GM10266 (cell line): ENCODE data around the gene TMEM63A.
A peak's percentile ranks its signal among the peaks of the same experiment; 100 is the strongest.

Source experiments
- DNase-seq: peaks from one replicate; pipeline ENCODE4 v3.0.0; 2012; ENCODE audit errors: extremely low spot score
- CTCF ChIP-seq: IDR thresholded peaks from 2 replicates; pipeline ENCODE4 v1.5.1; 2012; ENCODE audit warnings: mild to moderate bottlenecking, low read depth; ENCODE audit not compliant: control insufficient read depth, insufficient read depth; ENCODE audit errors: missing control alignments

Gene TMEM63A

GRCh38 chr1:225917101-225917500, 34.9 kb upstream of the TMEM63A start:
- no peak for TF ChIP-seq CTCF
- no peak for DNase-seq

GRCh38 chr1:225915538-225915991, 33.4 kb upstream of the TMEM63A start:
- TF ChIP-seq CTCF, result no peak
- no peak for DNase-seq

DNA sequence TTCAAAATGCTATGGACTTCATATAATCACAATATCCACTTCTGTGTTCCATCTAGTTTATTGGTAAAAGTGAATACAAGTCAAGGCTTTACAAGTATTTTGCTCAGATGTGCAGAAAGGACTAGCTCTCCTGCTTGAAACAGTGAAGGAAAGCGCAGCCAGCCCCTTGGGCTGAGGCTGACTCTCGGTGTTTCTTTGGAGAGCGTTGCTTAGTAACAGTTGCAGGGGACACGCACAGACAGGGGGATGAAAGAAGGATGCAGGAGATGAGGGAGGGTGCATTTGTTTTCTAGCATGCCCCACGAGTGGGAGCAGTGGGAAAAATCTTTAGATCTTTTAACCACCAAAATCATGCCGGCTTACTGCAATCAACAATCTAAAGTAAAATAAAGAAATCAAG, 32.8 kb upstream of the TMEM63A start:
- no peak for DNase-seq
- no peak for TF ChIP-seq CTCF

DNA sequence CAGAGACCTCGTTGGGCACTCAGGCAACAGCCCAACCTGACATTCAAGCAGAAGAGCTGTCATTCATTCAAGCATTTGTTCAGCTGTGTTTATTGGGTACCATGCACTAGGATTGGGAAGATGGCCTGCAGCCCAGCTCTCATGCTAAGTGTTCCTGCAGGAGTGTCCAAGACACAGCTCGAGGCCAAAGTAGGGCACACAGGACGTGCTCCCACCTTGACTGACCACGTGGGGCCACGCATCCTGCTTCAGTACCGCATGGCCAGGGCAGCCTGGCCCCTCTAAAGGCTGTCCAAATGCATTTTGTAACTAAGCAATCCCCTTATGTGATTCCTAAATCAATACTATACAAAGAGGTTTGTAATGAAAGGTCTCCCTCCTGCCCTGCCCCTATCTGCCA, 32.2 kb upstream of the TMEM63A start:
- DNase-seq, result no peak
- TF ChIP-seq CTCF, result no peak

DNA sequence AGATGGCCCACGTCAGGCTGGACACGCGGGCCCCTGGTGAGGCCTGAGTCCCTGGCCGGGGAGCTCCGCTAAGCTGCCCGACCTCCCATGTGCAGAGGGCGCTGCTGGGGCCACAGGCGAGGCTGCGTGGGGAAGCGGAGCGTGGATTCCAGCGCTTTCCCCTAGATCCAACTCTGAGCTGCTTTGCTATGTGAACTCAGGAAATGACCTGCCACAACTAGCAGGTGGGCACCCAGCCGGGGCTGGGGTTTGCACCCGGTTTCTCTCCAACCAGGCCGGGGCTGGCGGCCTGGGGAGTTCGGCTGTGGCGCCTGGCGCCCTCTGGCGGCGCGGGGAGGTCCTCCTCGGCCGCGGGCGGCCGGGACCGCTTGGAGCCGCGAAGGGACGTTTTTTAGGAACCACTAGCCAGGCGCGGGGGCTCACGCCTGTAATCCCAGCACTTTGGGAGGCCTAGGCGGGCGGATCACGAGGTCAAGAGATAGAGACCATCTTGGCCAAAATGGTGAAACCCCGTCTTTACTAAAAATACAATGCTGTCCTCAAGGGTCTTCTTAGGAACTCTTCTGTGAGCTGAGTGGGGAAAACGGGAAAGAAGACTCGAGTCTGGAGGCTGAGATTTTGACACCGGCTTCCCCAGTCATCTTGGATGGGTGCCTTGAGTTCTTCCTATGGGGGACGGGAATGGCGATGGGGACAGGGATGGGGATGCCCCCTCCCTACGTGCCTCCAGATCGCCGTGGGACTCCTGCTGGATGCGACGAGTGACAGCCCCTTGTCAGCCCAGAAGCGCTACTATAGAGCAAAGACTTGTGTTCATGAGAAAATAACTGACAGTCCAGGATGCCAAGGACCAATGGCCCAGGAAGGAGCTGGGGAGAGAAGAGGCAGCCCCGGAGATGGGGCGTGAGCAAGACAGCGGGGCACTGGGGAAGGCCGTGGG, 29.3 kb upstream of the TMEM63A start:
- peak; percentile 83 for TF ChIP-seq CTCF

GRCh38 chr1:225909477-225909876, 27.3 kb upstream of the TMEM63A start:
- TF ChIP-seq CTCF, result no peak
- no peak for DNase-seq

More for the DNA sequence above, 29.3 kb upstream of the TMEM63A start:
- DNase-seq, result peak; percentile 81

- no peak for TF ChIP-seq CTCF
- DNase-seq, result no peak
Measured at GRCh38 chr1:225908773-225909172, 26.6 kb upstream of the TMEM63A start.
